GM18526 (cell line): ENCODE data around the gene PRKCB.

ENCODE experiments used
- POLR2A ChIP-seq: IDR thresholded peaks from 3 replicates; pipeline ENCODE4 v1.6.1; 2011; ENCODE audit not compliant: insufficient read length; ENCODE audit errors: extremely low read depth

PRKCB gene

DNA sequence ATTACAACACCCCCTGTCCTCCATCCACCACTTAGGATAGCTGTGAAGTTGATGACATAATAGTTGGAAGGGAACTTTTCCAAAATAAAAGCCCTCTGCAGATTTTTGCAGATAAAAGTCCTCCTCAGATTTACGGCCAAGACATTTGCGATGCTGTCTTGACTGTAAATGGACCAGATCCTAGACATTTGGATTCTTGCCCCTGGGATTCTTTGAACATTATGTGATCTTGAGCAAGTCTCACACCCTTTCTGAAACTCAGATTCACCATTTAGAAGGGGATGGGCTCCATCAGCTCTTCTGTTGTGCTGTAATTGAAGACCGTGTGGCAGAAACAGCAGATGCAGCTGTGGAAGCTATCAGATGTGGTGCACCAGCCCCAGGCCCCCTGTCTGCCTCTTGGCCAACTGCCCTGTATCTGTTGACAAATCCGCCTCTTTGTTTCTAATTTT is 266.5 kb downstream of the PRKCB start:
- TF ChIP-seq POLR2A, result no peak

DNA sequence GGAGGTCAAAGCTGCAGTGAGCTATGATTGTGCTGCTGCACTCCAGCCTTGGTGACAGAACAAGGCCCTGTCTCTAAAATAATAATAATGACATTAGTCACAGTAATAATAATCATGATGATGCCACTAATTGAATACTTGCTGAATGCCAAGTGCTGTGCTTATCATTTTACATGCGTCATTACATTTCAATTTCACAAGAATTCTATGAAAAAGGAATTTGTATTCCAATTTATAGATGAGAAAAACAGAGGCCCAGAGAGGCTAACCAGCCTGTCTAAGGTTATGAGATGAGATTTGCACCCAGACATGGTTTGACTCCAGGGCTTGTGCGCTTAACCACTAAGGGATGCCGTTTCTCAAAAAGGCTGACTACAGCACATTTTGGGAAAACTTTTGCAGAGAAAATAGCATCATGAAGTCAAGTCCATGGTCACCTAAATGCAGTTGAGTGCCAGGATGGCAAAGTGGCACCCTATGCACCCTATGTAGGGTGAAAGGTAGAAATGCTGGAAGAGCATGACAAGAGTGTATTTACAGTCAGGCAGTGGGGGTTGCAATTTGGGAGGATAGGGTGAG is 276.0 kb downstream of the PRKCB start:
- TF ChIP-seq POLR2A, result no peak

DNA sequence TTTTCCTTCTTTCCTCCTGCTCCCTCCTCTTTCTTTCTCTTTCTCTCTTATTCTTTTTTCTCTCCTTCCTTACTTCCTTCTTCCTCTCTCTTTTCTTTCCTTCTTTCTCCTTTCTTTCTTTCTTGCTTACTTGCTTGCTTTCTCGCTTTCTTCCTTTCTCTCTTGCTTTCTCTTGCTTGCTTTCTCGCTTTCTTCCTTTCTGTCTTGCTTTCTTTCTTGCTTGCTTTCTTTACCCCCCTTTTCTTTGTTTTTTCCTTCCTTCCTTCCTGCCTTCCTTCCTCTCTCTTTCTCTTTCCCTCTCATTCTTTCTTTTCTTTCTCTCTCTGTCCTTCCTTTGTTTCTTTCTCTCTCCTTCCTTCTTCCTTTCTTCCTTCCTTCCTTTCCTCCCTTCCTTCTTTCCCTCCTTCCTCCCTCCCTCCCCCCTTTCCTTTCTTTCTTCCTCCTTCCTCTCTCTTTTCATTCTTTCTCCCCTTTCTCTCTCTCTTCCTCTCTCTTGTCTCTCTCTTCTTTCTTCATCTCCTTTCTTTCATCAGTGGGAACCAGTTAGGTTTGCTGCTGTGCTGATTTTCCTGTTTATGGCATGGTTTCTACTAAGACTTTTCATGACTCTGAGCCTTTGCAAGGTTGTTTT is 277.4 kb downstream of the PRKCB start:
- no peak for TF ChIP-seq POLR2A

DNA sequence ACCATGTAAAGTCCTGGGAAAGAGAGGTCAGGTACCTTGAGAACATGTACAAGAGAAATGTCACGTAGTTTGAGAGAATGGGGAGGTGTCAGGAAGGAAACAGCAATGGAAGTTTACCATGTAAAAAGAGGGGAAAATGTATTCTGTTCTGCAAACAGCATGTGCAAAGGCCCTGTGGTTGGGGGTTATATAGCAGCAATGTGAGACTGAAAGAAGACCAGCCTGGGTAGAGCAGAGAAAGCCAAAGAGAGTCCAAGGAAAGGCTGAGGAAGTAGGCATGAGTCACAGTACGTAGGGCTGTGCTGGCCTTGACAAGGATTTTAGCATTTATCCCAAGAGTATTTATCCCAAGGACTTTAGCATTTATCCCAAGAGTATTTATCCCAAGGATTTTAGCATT is 279.1 kb downstream of the PRKCB start:
- TF ChIP-seq POLR2A, result no peak

DNA sequence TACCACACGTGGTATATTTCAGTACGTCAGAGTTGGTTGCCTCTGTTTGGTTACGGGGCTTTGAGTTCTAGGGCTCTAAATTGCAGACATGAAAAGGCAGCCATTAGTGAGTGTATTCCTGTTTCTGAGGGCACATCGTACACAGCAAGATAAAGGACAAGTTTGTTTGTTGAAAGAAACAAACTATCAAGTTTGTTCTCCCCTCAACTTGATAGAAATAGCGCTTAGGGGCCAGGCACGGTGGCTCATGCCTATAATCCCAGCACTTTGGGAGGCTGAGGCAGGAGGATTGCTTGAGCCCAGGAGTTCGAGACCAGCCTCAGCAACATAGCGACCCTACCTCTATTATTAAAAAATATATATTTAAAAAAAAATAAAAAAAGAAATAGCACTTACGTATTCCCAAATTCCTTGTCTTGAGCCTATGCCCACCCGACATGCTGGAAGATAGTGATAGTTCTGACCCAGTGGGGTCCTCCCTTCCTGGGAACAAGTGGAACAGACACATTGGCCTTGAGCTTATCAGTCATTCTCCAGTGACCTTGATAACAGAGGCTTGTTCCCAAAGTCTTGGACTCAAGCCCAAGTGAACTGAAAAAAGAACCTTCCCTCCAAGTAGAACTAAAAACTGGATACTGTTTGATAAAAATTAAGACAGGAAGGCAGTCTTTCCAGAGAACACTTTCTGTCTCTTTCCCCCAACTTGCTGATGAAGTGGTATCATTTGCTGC is 280.4 kb downstream of the PRKCB start:
- no peak for TF ChIP-seq POLR2A

DNA sequence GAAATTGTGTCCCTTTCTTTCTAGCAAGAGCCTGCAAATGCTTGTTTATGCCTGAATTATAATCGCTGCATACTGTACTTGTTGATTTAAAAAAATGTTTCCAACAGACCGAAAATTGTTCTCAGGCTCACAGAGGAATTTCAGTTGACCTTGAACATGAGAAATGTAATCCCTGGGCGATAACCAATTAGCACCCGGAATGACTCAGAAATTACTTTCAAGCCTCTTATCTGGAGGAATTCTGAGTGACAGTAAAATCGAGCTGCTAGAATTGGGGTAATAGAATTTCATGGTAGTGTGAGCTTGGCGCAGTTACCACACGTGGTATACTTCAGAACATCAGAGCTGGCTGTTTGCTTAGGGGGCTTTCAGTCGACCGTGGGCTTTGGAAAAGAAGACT is 281.2 kb downstream of the PRKCB start:
- TF ChIP-seq POLR2A, result no peak

DNA sequence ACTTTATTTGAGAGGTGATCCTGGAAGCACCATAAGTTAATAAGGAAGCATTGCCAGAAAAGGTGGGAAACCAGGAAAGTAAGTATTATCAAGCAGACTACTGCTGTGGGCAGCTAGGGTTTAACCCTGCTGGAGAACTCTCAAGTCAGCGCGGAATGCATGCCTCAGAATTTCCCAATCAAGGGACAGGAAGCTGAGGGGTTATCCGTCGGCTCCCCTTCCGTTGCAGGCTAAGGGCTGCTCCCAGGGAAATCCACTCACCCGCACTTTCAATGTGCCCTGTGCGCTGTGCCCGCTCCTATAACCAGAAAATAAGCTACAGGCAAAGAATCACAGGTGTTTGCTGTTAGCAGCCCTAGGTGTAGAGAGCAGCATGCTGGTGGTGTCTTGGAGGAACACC is 281.9 kb downstream of the PRKCB start:
- no peak for TF ChIP-seq POLR2A

DNA sequence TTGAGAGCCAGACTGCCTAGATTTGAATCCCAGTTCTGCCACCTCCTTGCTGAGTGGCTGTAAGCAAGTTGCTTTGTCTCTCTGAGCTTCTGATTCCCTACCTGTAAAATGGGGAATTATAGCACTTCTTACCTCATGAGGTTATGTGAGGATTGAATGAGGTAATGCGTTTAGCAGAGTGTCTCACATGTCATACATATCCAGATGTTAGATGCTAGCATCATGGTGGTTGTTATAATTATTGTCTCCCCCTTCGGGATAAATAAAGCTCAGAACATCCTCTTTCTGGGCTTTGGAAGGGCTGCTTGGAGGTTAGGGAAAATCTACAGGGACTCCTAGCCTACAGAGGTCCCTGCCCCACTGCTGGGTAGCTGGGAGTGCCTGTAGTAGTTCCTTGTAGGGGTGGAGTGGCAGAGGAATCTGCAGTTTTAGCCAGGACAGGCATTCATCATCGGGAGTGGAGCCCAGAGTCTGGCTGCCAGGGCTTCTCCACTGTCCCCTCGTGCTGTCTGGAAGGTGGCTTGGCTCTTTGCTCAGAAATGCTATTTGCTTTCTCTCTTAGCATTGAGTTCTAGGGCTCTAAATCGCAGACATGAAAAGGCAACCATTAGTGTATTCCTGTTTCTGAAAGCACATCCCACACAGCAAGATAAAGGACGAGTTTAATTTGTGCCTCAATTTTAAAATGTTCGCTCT is 282.5 kb downstream of the PRKCB start:
- no peak for TF ChIP-seq POLR2A

DNA sequence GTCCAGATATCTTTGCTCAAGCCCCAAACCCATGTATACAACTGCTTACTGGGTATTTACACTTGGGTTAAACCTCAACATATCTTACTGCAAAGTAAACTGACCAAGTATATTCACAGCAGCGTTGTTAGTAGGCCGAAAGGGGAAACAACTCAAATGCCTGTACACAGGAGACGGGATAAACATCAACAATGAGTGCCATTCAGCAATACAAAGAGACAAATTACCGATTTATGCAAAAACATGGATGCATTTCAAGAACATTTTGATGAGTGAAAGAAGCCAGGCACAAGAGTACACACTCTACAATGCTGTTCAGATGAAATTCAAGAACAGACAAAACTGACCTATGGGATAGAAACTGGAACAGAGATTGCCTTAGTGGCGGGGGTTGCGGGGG is 284.0 kb downstream of the PRKCB start:
- TF ChIP-seq POLR2A, result no peak

DNA sequence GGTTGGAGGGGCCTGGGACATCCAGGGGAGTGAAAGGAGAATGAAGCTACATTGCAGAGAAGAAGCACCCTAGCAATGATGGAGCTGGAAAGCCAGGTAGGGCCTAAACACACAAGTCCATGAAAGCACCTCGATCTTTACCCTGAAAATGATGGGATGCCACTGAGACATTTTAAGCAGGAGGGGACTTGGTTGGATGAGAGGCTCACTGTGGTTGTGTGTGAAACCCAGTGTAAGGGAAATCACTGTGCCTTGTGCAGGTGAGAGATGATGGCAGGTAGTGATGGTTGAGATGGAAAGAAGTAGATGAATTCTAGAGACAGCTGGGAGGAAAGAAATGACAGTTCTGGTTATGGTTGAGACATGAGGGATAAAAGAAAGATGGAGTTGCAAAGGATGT is 287.5 kb downstream of the PRKCB start:
- TF ChIP-seq POLR2A, result no peak

DNA sequence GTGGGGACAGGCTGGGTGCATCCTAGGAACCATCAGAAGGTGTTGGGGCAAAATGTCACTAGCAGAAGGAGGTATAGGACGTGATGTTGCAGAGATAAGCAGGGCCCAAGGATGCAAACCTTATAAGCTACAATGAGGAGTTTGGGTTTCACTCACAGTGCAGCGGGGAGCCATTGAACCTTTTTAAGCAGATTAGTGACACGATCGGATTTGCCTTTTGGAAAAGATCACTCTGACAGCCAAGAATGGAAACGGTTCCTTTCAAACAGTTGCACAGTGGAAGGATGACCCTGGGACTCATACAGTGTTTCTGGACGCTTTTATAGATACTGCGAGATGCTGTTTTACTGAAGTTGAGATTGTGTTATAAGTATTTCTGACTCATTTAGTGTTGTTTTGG is 288.5 kb downstream of the PRKCB start:
- TF ChIP-seq POLR2A, result no peak

DNA sequence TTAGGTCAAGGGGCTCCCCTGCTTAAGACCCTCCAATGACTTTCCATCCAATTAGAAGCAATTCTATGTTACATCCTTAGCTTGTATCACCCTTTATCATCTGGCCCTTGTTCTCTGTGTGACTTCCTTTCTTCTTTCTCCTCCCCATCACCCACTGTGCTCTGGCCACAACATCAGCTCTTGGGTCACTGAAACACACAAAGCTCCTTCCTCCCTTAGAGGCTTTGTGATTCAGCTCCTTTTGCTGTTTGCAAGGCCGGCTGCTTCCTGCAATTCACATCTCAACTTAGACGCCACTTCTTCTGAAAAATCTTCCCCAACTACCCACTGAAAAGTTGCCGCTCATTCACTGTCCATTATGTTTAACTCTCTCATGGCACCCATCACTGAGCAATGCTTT is 289.4 kb downstream of the PRKCB start:
- TF ChIP-seq POLR2A, result no peak

DNA sequence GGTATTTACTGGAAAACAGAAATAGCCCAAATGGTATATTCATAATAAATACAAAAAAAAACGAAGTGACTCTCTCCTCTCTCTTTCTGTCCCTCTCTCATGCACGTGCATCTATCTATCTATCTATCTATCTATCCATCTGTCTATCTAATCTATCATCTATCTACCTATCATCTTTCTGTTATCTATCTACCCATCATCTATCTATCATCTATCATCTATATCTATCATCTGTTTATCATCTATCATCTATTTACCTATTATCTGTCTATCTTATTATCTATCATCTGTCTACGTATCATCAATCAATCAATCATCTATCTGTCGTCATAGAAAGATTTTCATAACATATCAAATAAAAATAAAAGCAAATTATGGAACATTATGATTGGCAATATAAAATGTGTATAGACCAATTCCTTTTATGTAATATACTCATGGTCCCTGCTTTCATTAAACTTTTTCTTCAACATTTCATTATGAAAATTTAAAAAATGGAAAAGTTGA is 293.7 kb downstream of the PRKCB start:
- no peak for TF ChIP-seq POLR2A

DNA sequence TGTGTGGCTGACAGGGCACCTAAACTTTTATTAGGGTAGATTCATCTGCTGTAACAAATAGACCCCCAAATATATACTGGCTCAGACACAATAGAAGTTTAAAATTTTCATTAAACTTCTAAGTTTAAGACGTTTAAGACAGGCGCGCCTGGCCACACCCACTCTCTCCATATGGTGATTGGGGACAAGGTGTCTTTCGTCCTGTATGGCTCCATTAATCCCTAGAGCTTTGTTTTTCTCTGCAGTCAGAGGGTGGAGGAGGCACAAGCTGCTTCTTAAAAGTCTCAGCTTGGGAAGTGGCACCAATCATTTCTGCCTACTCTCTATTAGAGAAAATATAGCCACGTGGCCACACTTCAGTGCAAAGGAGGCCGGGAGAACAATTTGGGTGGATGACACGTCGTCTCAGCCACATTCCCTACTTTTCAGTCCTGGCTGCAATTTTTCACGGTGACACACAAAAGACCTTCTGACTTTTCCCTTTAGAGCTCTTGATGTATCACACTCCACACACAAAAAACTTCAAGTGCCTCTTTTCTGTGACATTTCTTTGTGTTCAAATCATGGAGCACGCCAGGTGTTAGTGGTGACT is 294.8 kb downstream of the PRKCB start:
- no peak for TF ChIP-seq POLR2A

DNA sequence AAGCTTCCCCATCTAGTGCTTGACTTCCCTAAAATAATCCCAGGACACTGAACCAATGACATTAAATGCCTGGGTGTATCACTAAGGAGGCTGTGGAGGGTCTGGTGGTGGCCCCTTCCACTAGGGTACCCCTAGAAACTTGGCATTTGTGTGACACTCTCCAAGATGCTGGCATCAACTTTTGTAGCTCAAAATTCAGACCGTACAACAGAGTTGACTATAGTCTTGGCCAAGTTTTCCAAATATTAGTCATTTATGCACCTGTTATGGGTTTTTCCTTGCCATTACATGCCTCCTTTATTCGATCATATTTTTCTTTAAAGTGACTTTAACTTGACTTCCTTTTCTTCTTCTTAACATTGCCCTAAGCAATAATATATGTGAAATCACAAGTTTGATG is 295.5 kb downstream of the PRKCB start:
- no peak for TF ChIP-seq POLR2A

DNA sequence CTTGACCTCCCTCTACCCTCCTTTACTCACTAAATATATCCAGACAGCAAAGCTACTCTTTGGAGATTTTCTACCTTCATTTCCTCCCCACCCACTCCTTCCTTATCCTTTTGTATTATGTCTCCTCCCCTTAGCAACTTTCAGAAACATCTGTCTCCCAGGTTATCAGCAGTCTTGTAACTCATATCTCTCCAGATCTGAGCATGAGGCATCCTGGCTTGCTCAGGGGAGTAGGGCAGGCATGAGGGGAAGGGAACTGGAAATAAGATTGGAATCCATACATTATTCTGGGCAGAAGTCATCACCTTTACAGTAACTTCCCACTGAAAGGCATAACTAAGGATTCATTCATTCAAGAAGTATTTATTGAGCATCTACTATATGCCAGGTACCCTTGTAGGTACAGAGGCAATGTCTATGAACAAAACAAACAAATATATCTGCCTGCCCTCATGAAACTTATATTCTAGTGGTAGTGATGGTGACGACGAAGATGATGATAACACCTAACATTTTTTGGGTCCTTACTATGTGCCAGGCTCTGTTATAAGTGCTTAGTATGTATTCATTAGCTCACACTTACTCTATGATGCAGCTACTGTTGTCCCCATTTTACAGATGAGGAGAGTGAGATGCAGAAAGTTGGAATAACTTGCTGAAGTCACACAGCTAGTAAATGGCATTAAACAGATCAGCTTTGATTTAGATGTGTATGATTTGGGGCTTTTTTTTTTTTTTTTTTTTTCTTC is 296.4 kb downstream of the PRKCB start:
- TF ChIP-seq POLR2A, result no peak
